HEK293T (cell line): ENCODE results near the gene ZC3H12A.

ENCODE experiments used
- BHLHE40 ChIP-seq: fragments of 450-650 bp; IDR thresholded peaks from 2 replicates; pipeline ENCODE4 v1.6.1; 2016; ENCODE audit warnings: mild to moderate bottlenecking, moderate library complexity, borderline replicate concordance
- ELF4 ChIP-seq: fragments of 450-650 bp; IDR thresholded peaks from 2 replicates; pipeline ENCODE4 v1.6.1; 2017; ENCODE audit warnings: antibody characterized with exemption
- FOXA1 ChIP-seq: fragments of 450-650 bp; IDR thresholded peaks from 2 replicates; pipeline ENCODE4 v1.6.1; 2016; ENCODE audit warnings: mild to moderate bottlenecking
- FOXK2 ChIP-seq: fragments of 450-650 bp; IDR thresholded peaks from 2 replicates; pipeline ENCODE4 v1.6.1; 2016; ENCODE audit warnings: mild to moderate bottlenecking
- FOXM1 ChIP-seq: fragments of 450-650 bp; IDR thresholded peaks from 2 replicates; pipeline ENCODE4 v1.6.1; 2017; ENCODE audit warnings: mild to moderate bottlenecking, borderline replicate concordance
- HDGF ChIP-seq: fragments of 450-650 bp; IDR thresholded peaks from 2 replicates; pipeline ENCODE4 v1.6.1; 2017; ENCODE audit warnings: antibody characterized with exemption, borderline replicate concordance
- LEF1 ChIP-seq: fragments of 450-650 bp; IDR thresholded peaks from 2 replicates; pipeline ENCODE4 v1.6.1; 2017; ENCODE audit warnings: mild to moderate bottlenecking, borderline replicate concordance
- SP1 ChIP-seq: fragments of 450-650 bp; IDR thresholded peaks from 2 replicates; pipeline ENCODE4 v1.6.1; 2017
- SUZ12 ChIP-seq: fragments of 450-650 bp; IDR thresholded peaks from 2 replicates; pipeline ENCODE4 v1.6.1; 2016; ENCODE audit warnings: mild to moderate bottlenecking
- TARDBP ChIP-seq: fragments of 450-650 bp; IDR thresholded peaks from 2 replicates; pipeline ENCODE4 v1.6.1; 2016

GRCh38 chr1:37442644-37443043 is 31.7 kb upstream of the ZC3H12A start:
- TF ChIP-seq FOXA1 (no peak), FOXK2 (no peak), TARDBP (no peak), HDGF (no peak), SUZ12 (no peak), LEF1 (no peak), SP1 (no peak), ELF4 (no peak), FOXM1 (no peak), BHLHE40 (no peak)
